LNCAP (cell line): Measurements from ENCODE around the gene MMAB.

Experiments used
- TF ChIP-seq, protein P1 (sequence below): fragments of 450-650 bp; IDR thresholded peaks from 2 replicates; pipeline ENCODE4 v1.5.1; 2017; ENCODE audit warnings: mild to moderate bottlenecking

The MMAB gene

DNA sequence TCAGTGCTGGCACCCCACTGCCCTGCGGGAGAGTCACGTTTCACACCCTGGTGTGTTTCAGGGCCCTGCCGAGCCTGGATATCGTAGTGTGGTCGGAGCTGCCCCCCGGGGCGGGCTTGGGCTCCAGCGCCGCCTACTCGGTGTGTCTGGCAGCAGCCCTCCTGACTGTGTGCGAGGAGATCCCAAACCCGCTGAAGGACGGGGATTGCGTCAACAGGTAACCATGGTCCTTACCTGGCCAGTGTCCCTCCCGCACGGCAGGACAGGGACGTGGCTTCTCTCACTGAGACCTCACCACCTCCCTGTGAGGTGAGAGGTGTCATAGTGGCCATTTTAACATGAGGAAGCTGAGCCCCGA is 8.0 kb upstream of the MMAB start:
- TF ChIP-seq, protein P1, sequence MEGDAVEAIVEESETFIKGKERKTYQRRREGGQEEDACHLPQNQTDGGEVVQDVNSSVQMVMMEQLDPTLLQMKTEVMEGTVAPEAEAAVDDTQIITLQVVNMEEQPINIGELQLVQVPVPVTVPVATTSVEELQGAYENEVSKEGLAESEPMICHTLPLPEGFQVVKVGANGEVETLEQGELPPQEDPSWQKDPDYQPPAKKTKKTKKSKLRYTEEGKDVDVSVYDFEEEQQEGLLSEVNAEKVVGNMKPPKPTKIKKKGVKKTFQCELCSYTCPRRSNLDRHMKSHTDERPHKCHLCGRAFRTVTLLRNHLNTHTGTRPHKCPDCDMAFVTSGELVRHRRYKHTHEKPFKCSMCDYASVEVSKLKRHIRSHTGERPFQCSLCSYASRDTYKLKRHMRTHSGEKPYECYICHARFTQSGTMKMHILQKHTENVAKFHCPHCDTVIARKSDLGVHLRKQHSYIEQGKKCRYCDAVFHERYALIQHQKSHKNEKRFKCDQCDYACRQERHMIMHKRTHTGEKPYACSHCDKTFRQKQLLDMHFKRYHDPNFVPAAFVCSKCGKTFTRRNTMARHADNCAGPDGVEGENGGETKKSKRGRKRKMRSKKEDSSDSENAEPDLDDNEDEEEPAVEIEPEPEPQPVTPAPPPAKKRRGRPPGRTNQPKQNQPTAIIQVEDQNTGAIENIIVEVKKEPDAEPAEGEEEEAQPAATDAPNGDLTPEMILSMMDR: no peak

DNA sequence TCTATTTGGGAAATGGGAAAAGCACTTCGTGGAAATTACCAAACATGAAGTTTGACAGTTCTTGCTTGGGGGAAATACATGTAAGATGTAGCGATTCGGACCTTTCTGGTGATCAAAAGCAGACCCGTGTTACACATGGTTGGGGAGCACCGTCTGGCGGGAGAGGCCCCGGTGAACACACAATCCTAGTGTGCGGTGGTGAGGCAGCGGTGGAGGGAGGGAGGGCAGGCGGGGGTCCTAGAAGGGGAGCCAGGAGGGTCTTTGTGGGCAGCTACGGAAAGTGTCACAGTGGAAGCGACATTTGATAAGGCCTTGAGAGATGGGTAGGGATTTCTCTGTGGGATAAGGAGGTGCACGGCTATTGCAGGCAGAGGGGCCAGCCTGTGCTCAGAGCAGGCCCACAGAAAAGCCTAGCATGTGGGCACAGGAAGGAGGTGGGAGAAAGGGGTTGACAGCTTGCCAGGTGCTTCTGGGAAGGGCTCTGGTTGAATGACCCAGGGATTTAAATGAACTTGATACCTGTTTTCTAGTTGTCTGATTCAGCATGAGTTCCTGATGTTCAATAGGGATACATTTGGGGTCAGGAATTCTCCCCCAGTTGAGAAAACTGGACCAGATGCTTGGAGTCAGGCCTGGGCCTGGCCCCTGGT is 7.5 kb upstream of the MMAB start:
- TF ChIP-seq, protein P1: no peak

DNA sequence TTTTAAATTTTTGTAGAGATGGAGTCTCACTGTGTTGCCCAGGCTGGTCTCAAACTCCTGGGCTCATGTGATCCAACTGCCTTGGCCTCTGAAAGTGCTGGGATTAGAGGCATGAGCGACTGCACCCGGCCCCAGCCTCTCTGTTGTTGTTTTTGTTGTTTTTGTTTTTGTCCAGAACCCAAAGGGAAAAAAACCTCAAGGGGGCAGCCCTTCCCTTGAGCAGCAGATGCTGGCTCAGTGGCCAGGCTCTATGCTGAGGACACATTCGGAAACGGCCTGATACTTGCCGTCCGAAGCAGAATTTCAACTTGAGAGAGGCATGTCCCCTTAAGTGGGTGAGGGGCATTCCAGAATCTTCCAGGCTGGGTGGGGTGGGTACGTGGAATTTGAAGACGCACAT is 7.0 kb upstream of the MMAB start:
- TF ChIP-seq, protein P1: no peak

DNA sequence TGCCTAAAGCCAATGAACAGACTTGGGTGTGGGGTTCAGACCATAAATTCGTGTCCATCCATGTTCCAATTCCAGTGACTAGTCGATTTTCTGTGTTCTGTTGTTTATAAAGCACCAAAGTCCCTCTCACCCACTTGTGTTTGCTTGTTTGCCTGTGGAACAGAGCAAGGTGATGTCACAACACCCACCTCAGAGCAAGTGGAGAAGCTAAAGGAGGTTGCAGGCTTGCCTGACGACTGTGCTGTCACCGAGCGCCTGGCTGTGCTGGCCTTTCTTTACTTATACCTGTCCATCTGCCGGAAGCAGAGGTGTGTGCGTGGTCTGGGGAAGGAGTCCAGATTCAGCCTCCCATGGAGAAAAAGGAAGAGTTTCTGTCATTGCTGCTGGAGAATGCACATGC is 6.3 kb upstream of the MMAB start:
- TF ChIP-seq, protein P1: no peak

- TF ChIP-seq, protein P1: no peak
Measured at GRCh38 chr12:109578330-109578927, 5.1 kb upstream of the MMAB start.

DNA sequence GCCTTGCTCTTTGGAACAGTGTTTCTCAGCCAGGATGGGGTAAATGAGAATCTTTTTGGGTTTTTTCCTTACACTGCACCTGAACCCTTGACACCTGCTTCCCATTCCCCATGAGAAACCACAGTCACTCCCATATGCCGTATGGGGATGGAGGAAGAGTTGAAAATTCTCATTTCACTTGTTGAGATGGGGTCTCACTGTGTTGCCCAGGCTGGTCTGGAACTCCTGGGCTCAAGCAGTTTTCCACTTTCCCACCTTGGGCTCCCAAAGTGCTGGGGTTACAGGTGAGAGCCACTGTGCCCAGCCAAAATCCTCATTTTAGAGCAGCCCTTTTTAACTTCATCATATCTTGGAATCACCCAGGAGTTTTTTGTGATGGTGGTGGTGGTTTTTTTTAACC is 4.0 kb upstream of the MMAB start:
- TF ChIP-seq, protein P1: no peak

DNA sequence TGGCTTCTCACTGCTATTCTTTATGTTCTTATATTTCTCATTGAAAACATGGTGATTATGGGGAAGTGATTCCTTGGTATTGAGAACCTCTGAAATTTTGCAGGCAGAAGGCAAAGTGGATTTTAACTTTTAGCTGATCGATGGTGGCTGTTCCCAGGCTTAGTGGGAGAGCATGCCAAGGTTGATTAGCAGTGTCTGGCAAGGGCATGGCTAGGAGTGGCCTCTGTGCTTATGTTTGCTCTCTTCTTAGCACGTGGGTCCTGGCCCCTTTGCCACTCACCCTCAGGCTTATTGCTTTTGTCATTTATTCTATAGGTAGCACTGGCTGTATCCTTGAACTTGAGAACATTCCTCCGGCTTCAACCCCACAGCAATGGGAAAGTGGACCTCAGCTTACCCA is 2.4 kb upstream of the MMAB start:
- TF ChIP-seq, protein P1: no peak

GRCh38 chr12:109573914-109574244 is 575 bp upstream of the MMAB start:
- TF ChIP-seq, protein P1: no peak
